HG03060 (cell line): ENCODE measurements around the gene AP3D1.
A peak's percentile ranks its signal among the peaks of the same experiment; 100 is the strongest.

Experiments used
- ATAC-seq: cut with Tn5 transposase; IDR thresholded peaks from one replicate; pipeline ENCODE4 v1.9.1; 2021; ENCODE audit warnings: low read depth, moderate number of reproducible peaks; ENCODE audit not compliant: unreplicated experiment

AP3D1 gene

DNA sequence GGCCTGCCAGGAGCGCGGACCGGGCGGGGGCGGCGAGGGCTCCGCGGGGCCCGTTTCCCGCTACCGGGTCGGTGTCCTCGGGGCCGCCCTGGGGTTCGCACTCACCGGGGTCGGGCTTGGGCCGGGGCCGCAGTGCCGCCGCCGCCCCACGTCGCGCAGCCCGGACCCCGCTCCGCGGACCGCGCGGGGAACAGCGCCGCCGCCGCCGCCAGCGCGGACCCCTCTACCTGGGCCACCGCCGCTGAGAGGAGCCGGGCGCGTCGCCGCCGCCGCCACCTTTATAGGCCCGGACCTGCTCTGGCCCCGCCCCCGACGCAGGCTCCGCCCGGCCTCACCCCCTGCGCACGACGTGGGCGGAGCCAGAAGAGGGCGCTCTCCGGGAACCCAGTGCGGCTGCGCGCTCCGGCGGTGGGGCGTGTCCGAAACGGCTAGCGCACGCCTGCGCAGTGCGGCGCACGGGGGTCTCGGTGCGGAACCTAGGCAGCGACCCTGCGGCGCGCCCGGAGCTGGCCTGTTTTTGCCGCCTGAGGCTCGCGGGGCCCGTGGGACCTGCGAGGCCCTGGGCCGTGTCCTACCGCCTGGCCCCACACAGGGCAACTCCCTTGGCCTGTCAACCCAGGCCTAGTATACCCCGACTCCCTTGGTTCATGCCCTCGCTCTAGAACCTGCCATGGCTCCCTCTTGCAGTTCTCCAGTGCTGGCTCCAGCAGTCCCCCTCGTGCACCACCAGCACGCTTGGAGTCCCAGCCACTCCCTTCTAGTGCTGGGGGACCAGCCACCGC, 100.2 kb downstream of the AP3D1 start, which contains the start of gene MKNK2:
Gene MKNK2 (minus strand): TSS at position 254 of the 782 bp plus-strand sequence. CDS start 393 bp downstream, outside the sequence.
- peak; percentile 26 for ATAC-seq
